Measurements from ENCODE around the gene APP.

GRCh38 chr21:26179501-26179900, 8.9 kb upstream of the APP start:
- TF ChIP-seq, protein P1, sequence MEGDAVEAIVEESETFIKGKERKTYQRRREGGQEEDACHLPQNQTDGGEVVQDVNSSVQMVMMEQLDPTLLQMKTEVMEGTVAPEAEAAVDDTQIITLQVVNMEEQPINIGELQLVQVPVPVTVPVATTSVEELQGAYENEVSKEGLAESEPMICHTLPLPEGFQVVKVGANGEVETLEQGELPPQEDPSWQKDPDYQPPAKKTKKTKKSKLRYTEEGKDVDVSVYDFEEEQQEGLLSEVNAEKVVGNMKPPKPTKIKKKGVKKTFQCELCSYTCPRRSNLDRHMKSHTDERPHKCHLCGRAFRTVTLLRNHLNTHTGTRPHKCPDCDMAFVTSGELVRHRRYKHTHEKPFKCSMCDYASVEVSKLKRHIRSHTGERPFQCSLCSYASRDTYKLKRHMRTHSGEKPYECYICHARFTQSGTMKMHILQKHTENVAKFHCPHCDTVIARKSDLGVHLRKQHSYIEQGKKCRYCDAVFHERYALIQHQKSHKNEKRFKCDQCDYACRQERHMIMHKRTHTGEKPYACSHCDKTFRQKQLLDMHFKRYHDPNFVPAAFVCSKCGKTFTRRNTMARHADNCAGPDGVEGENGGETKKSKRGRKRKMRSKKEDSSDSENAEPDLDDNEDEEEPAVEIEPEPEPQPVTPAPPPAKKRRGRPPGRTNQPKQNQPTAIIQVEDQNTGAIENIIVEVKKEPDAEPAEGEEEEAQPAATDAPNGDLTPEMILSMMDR (IDR thresholded peaks at IDR 0.05), result no peak
- TF ChIP-seq POLR2A (IDR thresholded peaks at IDR 0.05), result no peak
